NCI-H526 treated with DMSO at 0.1 percent for 48 hours (cell line): Measurements from ENCODE around the gene DOK6.

Experiments
- DNase-seq: peaks from one replicate; lab custom pipeline; 2025; lab: John Stamatoyannopoulos, UW

Gene DOK6

GRCh38 chr18:69539404-69539803 lies 138.7 kb downstream of the DOK6 start:
- DNase-seq = no peak

GRCh38 chr18:69556228-69556627 lies 155.5 kb downstream of the DOK6 start:
- no peak for DNase-seq

- DNase-seq = no peak
These were observed 156.6 kb downstream of the DOK6 start for GRCh38 chr18:69557282-69557681.

GRCh38 chr18:69558052-69558451 lies 157.4 kb downstream of the DOK6 start:
- no peak for DNase-seq

- DNase-seq = no peak
These were observed 158.9 kb downstream of the DOK6 start for GRCh38 chr18:69559604-69560003.

- DNase-seq = no peak
These were observed 163.9 kb downstream of the DOK6 start for GRCh38 chr18:69564602-69565001.

- no peak for DNase-seq
These were observed 167.3 kb downstream of the DOK6 start for GRCh38 chr18:69567813-69568488.

GRCh38 chr18:69569133-69569532 lies 168.4 kb downstream of the DOK6 start:
- no peak for DNase-seq

- no peak for DNase-seq
These were observed 173.7 kb downstream of the DOK6 start for GRCh38 chr18:69574401-69574800.

GRCh38 chr18:69580107-69580506 lies 179.4 kb downstream of the DOK6 start:
- DNase-seq = no peak

- DNase-seq = no peak
These were observed 183.7 kb downstream of the DOK6 start for GRCh38 chr18:69584429-69584828.

GRCh38 chr18:69585696-69586095 lies 185.0 kb downstream of the DOK6 start:
- no peak for DNase-seq

GRCh38 chr18:69586537-69586936 lies 185.8 kb downstream of the DOK6 start:
- no peak for DNase-seq

- no peak for DNase-seq
These were observed 187.6 kb downstream of the DOK6 start for GRCh38 chr18:69588301-69588700.

GRCh38 chr18:69590150-69590549 lies 189.5 kb downstream of the DOK6 start:
- no peak for DNase-seq

- DNase-seq = no peak
These were observed 195.7 kb downstream of the DOK6 start for GRCh38 chr18:69596345-69596744.

GRCh38 chr18:69597561-69597960 lies 196.9 kb downstream of the DOK6 start:
- DNase-seq = no peak

GRCh38 chr18:69599377-69599776 lies 198.7 kb downstream of the DOK6 start:
- DNase-seq = no peak

- DNase-seq = no peak
These were observed 211.6 kb downstream of the DOK6 start for GRCh38 chr18:69612242-69612641.

GRCh38 chr18:69616114-69616513 lies 215.4 kb downstream of the DOK6 start:
- no peak for DNase-seq

GRCh38 chr18:69617408-69617807 lies 216.7 kb downstream of the DOK6 start:
- DNase-seq = no peak

GRCh38 chr18:69617888-69618287 lies 217.2 kb downstream of the DOK6 start:
- DNase-seq = no peak

GRCh38 chr18:69622184-69622583 lies 221.5 kb downstream of the DOK6 start:
- DNase-seq = no peak

- DNase-seq = no peak
These were observed 222.3 kb downstream of the DOK6 start for GRCh38 chr18:69622961-69623360.
